ENCODE measurements around the gene C1QTNF5.

GRCh38 chr11:119324189-119324588 lies 16.5 kb downstream of the C1QTNF5 start:
- TF ChIP-seq CTCF (conservative IDR thresholded peaks at IDR 0.05; ENCODE audit: low read length) (no peak), EZH2phosphoT487 (IDR thresholded peaks at IDR 0.05; ENCODE audit: borderline replicate concordance, low read depth, low read length) (no peak)
